NCI-H1694 (cell line): ENCODE data around the gene YY1AP1.
"Not testable (repeated sequence)": the region's sequence is repeated elsewhere in the genome, so short reads cannot be mapped to it uniquely, and the experiment has no call there.

ENCODE experiments used
- DNase-seq: peaks from one replicate; lab custom pipeline; 2025; lab: John Stamatoyannopoulos, UW

YY1AP1 gene

GRCh38 chr1:155645034-155645598 is 43.5 kb downstream of the YY1AP1 start:
- DNase-seq: no peak

- no peak for DNase-seq
Measured at GRCh38 chr1:155643230-155643629, 45.3 kb downstream of the YY1AP1 start.

GRCh38 chr1:155642559-155643180 is 45.9 kb downstream of the YY1AP1 start:
- DNase-seq: not testable (repeated sequence)

GRCh38 chr1:155640367-155640766 is 48.2 kb downstream of the YY1AP1 start:
- DNase-seq: no peak

GRCh38 chr1:155636397-155637153 is 52.0 kb downstream of the YY1AP1 start:
- DNase-seq: no peak

GRCh38 chr1:155626428-155626827 is 62.1 kb downstream of the YY1AP1 start:
- not testable (repeated sequence) for DNase-seq

- DNase-seq: no peak
Measured at GRCh38 chr1:155623357-155623756, 65.2 kb downstream of the YY1AP1 start.

- no peak for DNase-seq
Measured at GRCh38 chr1:155622191-155622590, 66.4 kb downstream of the YY1AP1 start.

- DNase-seq: not testable (repeated sequence)
Measured at GRCh38 chr1:155613226-155613625, 75.3 kb downstream of the YY1AP1 start.

GRCh38 chr1:155610257-155610647 is 78.3 kb downstream of the YY1AP1 start:
- DNase-seq: not testable (repeated sequence)

GRCh38 chr1:155609515-155610256 is 78.9 kb downstream of the YY1AP1 start, which contains the start of gene MSTO1:
Gene MSTO1 (plus strand): TSS chr1:155610218. CDS start chr1:155610249, 31 bp downstream.
- DNase-seq: peak; percentile 100
